22Rv1 (cell line): ENCODE measurements around the gene BTN3A1.

Source experiments
- H3K27ac ChIP-seq: fragments of 450-650 bp; 2 replicates; pipeline ENCODE4 v1.5.1; 2017
- CTCF ChIP-seq: fragments of 450-650 bp; IDR thresholded peaks from 2 replicates; pipeline ENCODE4 v1.5.1; 2017; ENCODE audit warnings: mild to moderate bottlenecking
- ZFX ChIP-seq: fragments of 450-650 bp; IDR thresholded peaks from 2 replicates; pipeline ENCODE4 v1.6.1; 2017; ENCODE audit warnings: antibody characterized with exemption, borderline replicate concordance

BTN3A1 gene

GRCh38 chr6:26437550-26437949 is 35.5 kb downstream of the BTN3A1 start:
- TF ChIP-seq CTCF: no peak
- TF ChIP-seq ZFX: no peak
- H3K27ac ChIP-seq: no peak overlapping the region

GRCh38 chr6:26438000-26438399 is 35.9 kb downstream of the BTN3A1 start:
- no peak for TF ChIP-seq CTCF
- no peak for TF ChIP-seq ZFX
- no peak overlapping the region for H3K27ac ChIP-seq

- H3K27ac ChIP-seq: peak overlapping the region; percentile 26
- TF ChIP-seq ZFX (no peak), CTCF (no peak)
Measured at GRCh38 chr6:26439151-26440125, 37.4 kb downstream of the BTN3A1 start.

GRCh38 chr6:26440977-26441358 is 38.9 kb downstream of the BTN3A1 start:
- no peak for TF ChIP-seq CTCF
- TF ChIP-seq ZFX: no peak

GRCh38 chr6:26441977-26442376 is 39.9 kb downstream of the BTN3A1 start:
- H3K27ac ChIP-seq: no peak overlapping the region
- TF ChIP-seq CTCF (no peak), ZFX (no peak)

More at GRCh38 chr6:26440977-26441358, 38.9 kb downstream of the BTN3A1 start:
- no peak overlapping the region for H3K27ac ChIP-seq

- no peak overlapping the region for H3K27ac ChIP-seq
- TF ChIP-seq ZFX (no peak), CTCF (no peak)
Measured at GRCh38 chr6:26445934-26446667, 44.0 kb downstream of the BTN3A1 start.
